Hepatocyte (in vitro differentiated cells): ENCODE data around the gene RNF13.

Experiments used
- EZH2phosphoT487 ChIP-seq: fragments of 200-600 bp; sonication (generic); IDR thresholded peaks from one replicate; pipeline ENCODE4 v1.6.1; 2018; ENCODE audit warnings: antibody characterized with exemption, mild to moderate bottlenecking, low read depth, moderate library complexity; ENCODE audit not compliant: unreplicated experiment, severe bottlenecking
- TF ChIP-seq, protein P1 (sequence below): fragments of 200-600 bp; sonication (generic); IDR thresholded peaks from 2 replicates; pipeline ENCODE4 v1.5.1; 2016; ENCODE audit warnings: antibody characterized with exemption, mild to moderate bottlenecking; ENCODE audit not compliant: poor library complexity

DNA sequence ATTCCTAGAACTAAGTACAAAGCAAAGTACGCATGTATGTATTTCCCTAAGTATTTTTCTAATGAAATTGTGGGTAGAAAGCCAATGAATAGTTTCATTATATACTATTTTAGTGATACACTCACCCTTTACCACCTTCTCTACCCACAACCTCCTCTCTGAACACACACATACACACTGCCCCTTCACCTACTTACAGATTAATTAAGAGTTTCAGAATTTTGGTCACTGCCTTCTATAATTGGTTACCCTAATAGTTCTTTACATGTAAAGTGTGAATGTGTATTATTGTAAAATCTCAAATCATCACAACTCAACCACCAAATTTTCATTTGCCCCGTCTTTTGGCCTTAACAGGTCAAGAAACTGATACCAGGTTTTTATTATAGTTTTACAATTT, 150.5 kb downstream of the RNF13 start:
- no peak for TF ChIP-seq EZH2phosphoT487
- TF ChIP-seq, protein P1, sequence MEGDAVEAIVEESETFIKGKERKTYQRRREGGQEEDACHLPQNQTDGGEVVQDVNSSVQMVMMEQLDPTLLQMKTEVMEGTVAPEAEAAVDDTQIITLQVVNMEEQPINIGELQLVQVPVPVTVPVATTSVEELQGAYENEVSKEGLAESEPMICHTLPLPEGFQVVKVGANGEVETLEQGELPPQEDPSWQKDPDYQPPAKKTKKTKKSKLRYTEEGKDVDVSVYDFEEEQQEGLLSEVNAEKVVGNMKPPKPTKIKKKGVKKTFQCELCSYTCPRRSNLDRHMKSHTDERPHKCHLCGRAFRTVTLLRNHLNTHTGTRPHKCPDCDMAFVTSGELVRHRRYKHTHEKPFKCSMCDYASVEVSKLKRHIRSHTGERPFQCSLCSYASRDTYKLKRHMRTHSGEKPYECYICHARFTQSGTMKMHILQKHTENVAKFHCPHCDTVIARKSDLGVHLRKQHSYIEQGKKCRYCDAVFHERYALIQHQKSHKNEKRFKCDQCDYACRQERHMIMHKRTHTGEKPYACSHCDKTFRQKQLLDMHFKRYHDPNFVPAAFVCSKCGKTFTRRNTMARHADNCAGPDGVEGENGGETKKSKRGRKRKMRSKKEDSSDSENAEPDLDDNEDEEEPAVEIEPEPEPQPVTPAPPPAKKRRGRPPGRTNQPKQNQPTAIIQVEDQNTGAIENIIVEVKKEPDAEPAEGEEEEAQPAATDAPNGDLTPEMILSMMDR: no peak
